Calu3 (cell line): ENCODE measurements around the gene SPP2. TPM values are rescaled to one million over a fixed set of nuclear protein-coding genes. Genes with fewer than 3 reads are reported as not detected.
A peak's percentile ranks its signal among the peaks of the same experiment; 100 is the strongest.

Source experiments
- BruUV-seq: library from RNA; stranded (reverse); fragments of 400-500 nt; replicated peaks from 2 replicates; lab custom pipeline; 2021; lab: Mats Ljungman, UMichigan
- CTCF ChIA-PET: fragments of 300-600 bp; sonication (Branson Sonifier 250); formaldehyde crosslinking; loops from one replicate; lab custom pipeline; 2022; ENCODE audit warnings: antibody characterized with exemption; lab: Charles Lee
- DNase-seq: peaks from one replicate; pipeline ENCODE4 v3.0.0; 2022
- H3K27ac Mint-ChIP-seq: one replicate; pipeline ENCODE4 v1.8.0; 2022; ENCODE audit warnings: mixed read lengths; ENCODE audit not compliant: unreplicated experiment
- H3K27me3 Mint-ChIP-seq: one replicate; pipeline ENCODE4 v1.8.0; 2022; ENCODE audit warnings: mixed read lengths; ENCODE audit not compliant: unreplicated experiment
- H3K36me3 Mint-ChIP-seq: one replicate; pipeline ENCODE4 v1.8.0; 2022; ENCODE audit warnings: mild to moderate bottlenecking, moderate library complexity, mixed read lengths; ENCODE audit not compliant: insufficient read depth, unreplicated experiment
- H3K4me1 Mint-ChIP-seq: one replicate; pipeline ENCODE4 v1.8.0; 2022; ENCODE audit warnings: mild to moderate bottlenecking, low read depth, mixed read lengths; ENCODE audit not compliant: unreplicated experiment
- H3K4me3 Mint-ChIP-seq: one replicate; pipeline ENCODE4 v1.8.0; 2022; ENCODE audit warnings: mild to moderate bottlenecking, low read depth, moderate library complexity, mixed read lengths; ENCODE audit not compliant: unreplicated experiment
- H3K9me3 Mint-ChIP-seq: one replicate; pipeline ENCODE4 v1.8.0; 2022; ENCODE audit warnings: low read depth, mixed read lengths; ENCODE audit not compliant: unreplicated experiment
- CTCF ChIP-seq: fragments of 200-600 bp; IDR thresholded peaks from one replicate; pipeline ENCODE4 v1.8.0; 2022; ENCODE audit warnings: antibody characterized with exemption; ENCODE audit not compliant: unreplicated experiment
- intact Hi-C: fragments of 100-400 bp; cut with micrococcal nuclease; formaldehyde crosslinking; loops from one replicate; pipeline ENCODE4 v1.10.0; 2022; ENCODE audit not compliant: unreplicated experiment
- total RNA-seq: library from RNA; stranded (reverse); gene quantifications from 2 replicates; pipeline ENCODE4 v1.2.3, GENCODE V29; 2022

SPP2 gene
- total RNA-seq, 1 experiment from 2014 or later, result not detected

- Mint-ChIP-seq H3K27ac (peak overlapping the region; percentile 74), H3K27me3 (no peaks in the 10 kb centered on the region), H3K9me3 (no peaks in the 10 kb centered on the region), H3K4me1 (peaks cover 46% of the 10 kb centered on the region), H3K36me3 (no peaks in the 10 kb centered on the region), H3K4me3 (no peak overlapping the region)
- CTCF ChIA-PET, result interaction anchor here (0.6 to 0.8 kb wide), 4 partner anchors 15 to 43 kb away, joined by 3 to 4 read pairs (median 4); no protein-coding TSS in a partner anchor
- no peak for TF ChIP-seq CTCF
- intact Hi-C loops, result no loop called here
- BruUV-seq, result no TSS peak
- peak; percentile 33 for DNase-seq
These were observed 61.0 kb downstream of the SPP2 start for GRCh38 chr2:234111523-234111922.

- Mint-ChIP-seq H3K9me3 (no peaks in the 10 kb centered on the region), H3K4me1 (peaks cover 45% of the 10 kb centered on the region), H3K27me3 (no peaks in the 10 kb centered on the region), H3K36me3 (no peaks in the 10 kb centered on the region), H3K4me3 (no peak overlapping the region), H3K27ac (no peak overlapping the region)
- no peak for DNase-seq
- no TSS peak for BruUV-seq
- intact Hi-C loops, result no loop called here
- no peak for TF ChIP-seq CTCF
- CTCF ChIA-PET, result no interaction called here
These were observed 65.5 kb downstream of the SPP2 start for GRCh38 chr2:234116010-234116409.

- BruUV-seq, result no TSS peak
- Mint-ChIP-seq H3K4me1 (no peaks in the 10 kb centered on the region), H3K36me3 (no peaks in the 10 kb centered on the region), H3K27me3 (no peaks in the 10 kb centered on the region), H3K9me3 (no peaks in the 10 kb centered on the region), H3K4me3 (no peak overlapping the region), H3K27ac (no peak overlapping the region)
- DNase-seq, result no peak
- no peak for TF ChIP-seq CTCF
- CTCF ChIA-PET, result interaction anchor here (0.6 to 0.7 kb wide), 2 partner anchors 16 to 593 kb away, joined by 5 to 6 read pairs; no protein-coding TSS in a partner anchor
- intact Hi-C loops, result no loop called here
These were observed 71.5 kb downstream of the SPP2 start for GRCh38 chr2:234121999-234122398.

GRCh38 chr2:234125451-234126145, 75.1 kb downstream of the SPP2 start:
- no peaks in the 10 kb centered on the region for H3K27me3 Mint-ChIP-seq
- no peak overlapping the region for H3K27ac Mint-ChIP-seq
- intact Hi-C loops, result no loop called here
- CTCF ChIA-PET, result interaction anchor here (0.7 kb wide), 1 partner anchor 662 kb away, joined by 4 read pairs; no protein-coding TSS in a partner anchor
- H3K36me3 Mint-ChIP-seq, result no peaks in the 10 kb centered on the region
- H3K4me1 Mint-ChIP-seq, result no peaks in the 10 kb centered on the region
- no peaks in the 10 kb centered on the region for H3K9me3 Mint-ChIP-seq
- H3K4me3 Mint-ChIP-seq, result no peak overlapping the region
- TF ChIP-seq CTCF, result no peak
- no peak for DNase-seq
- BruUV-seq, result no TSS peak
